Measurements from ENCODE around the gene COL6A6.

- TF ChIP-seq CTCF (IDR thresholded peaks at IDR 0.05): no peak
- TF ChIP-seq ZFX (IDR thresholded peaks at IDR 0.05; ENCODE audit: borderline replicate concordance): no peak
These were observed 5.4 kb downstream of the COL6A6 start for GRCh38 chr3:130522399-130522798.

Data from 22Rv1 (cell line).